NCI-H146 treated with DMSO at 0.1 percent for 48 hours (cell line): ENCODE results near the gene DNAJC27.

Experiments
- DNase-seq: peaks from one replicate; lab custom pipeline; 2025; ENCODE audit not compliant: unreplicated experiment; lab: John Stamatoyannopoulos, UW

DNAJC27 gene

GRCh38 chr2:24970483-24971285 is 1.1 kb downstream of the DNAJC27 start:
- peak; percentile 4 for DNase-seq

- no peak for DNase-seq
Observed at GRCh38 chr2:24969784-24970183, 2.0 kb downstream of the DNAJC27 start.

GRCh38 chr2:24961903-24962302 is 9.9 kb downstream of the DNAJC27 start:
- DNase-seq = no peak

GRCh38 chr2:24959761-24960160 is 12.0 kb downstream of the DNAJC27 start:
- no peak for DNase-seq

GRCh38 chr2:24958411-24958935 is 13.3 kb downstream of the DNAJC27 start:
- no peak for DNase-seq

GRCh38 chr2:24957976-24958375 is 13.8 kb downstream of the DNAJC27 start:
- DNase-seq = no peak

GRCh38 chr2:24957221-24957620 is 14.5 kb downstream of the DNAJC27 start:
- DNase-seq = no peak

GRCh38 chr2:24955921-24956320 is 15.8 kb downstream of the DNAJC27 start:
- no peak for DNase-seq

- no peak for DNase-seq
Observed at GRCh38 chr2:24955232-24955631, 16.5 kb downstream of the DNAJC27 start.

- DNase-seq = no peak
Observed at GRCh38 chr2:24950102-24950501, 21.7 kb downstream of the DNAJC27 start.

GRCh38 chr2:24948506-24948905 is 23.2 kb downstream of the DNAJC27 start:
- no peak for DNase-seq

GRCh38 chr2:24947561-24948157 is 24.1 kb downstream of the DNAJC27 start:
- no peak for DNase-seq

- no peak for DNase-seq
Observed at GRCh38 chr2:24945907-24946306, 25.8 kb downstream of the DNAJC27 start.

- DNase-seq = no peak
Observed at GRCh38 chr2:24943427-24944053, 28.2 kb downstream of the DNAJC27 start.

- no peak for DNase-seq
Observed at GRCh38 chr2:24939353-24939752, 32.4 kb downstream of the DNAJC27 start.

- DNase-seq = no peak
Observed at GRCh38 chr2:24937236-24937635, 34.5 kb downstream of the DNAJC27 start.

GRCh38 chr2:24935145-24935544 is 36.6 kb downstream of the DNAJC27 start:
- DNase-seq = no peak

- no peak for DNase-seq
Observed at GRCh38 chr2:24932715-24933114, 39.0 kb downstream of the DNAJC27 start.

- no peak for DNase-seq
Observed at GRCh38 chr2:24930768-24931167, 41.0 kb downstream of the DNAJC27 start.

GRCh38 chr2:24929230-24929629 is 42.5 kb downstream of the DNAJC27 start:
- no peak for DNase-seq

- no peak for DNase-seq
Observed at GRCh38 chr2:24928036-24928435, 43.7 kb downstream of the DNAJC27 start.
